Tibial artery (tissue), 4 donors: Measurements from ENCODE around the gene ROBO1.

Source experiments
- DNase-seq, 2 donors: peaks; one replicate each; pipeline ENCODE4 v3.0.0-alpha.2; 2019
- H3K27ac ChIP-seq, 2 donors: fragments of 200-600 bp; sonication (generic) in 1 of 2; 1 replicate in 1 of 2; 2 replicates in 1 of 2; pipeline ENCODE4 v1.5.1; 2018 to 2019; ENCODE audit warnings: mild to moderate bottlenecking in 1 of 2
- H3K27me3 ChIP-seq, 2 donors: fragments of 200-600 bp; sonication (generic) in 1 of 2; one replicate each; pipeline versions ENCODE4 v1.5.1 to v1.6.0; 2016 to 2019
- H3K36me3 ChIP-seq, 3 donors: fragments of 200-600 bp; sonication (generic) in 2 of 3; one replicate each; pipeline ENCODE4 v1.5.1; 2016 to 2019; ENCODE audit warnings: mild to moderate bottlenecking in 2 of 3
- H3K4me1 ChIP-seq, 4 donors: fragments of 200-600 bp; sonication (generic) in 2 of 4; 1 replicate in 3 of 4; 2 replicates in 1 of 4; pipeline ENCODE4 v1.5.1; 2016 to 2019
- H3K4me3 ChIP-seq, 2 donors: fragments of 200-600 bp; sonication (generic) in 1 of 2; 1 replicate in 1 of 2; 2 replicates in 1 of 2; pipeline ENCODE4 v1.5.1; 2018 to 2019; ENCODE audit warnings: mild to moderate bottlenecking in 2 of 2
- H3K9me3 ChIP-seq, 3 donors: fragments of 200-600 bp; sonication (generic) in 1 of 3; one replicate each; pipeline ENCODE4 v1.5.1; 2016 to 2019
- CTCF ChIP-seq, 2 experiments: fragments of 200-600 bp in 1 of 2; fragments of 450-650 bp in 1 of 2; IDR thresholded peaks; one replicate each; pipeline ENCODE4 v1.5.1; 2017 to 2019; ENCODE audit warnings: antibody characterized with exemption in 2 of 2, mild to moderate bottlenecking in 1 of 2, moderate library complexity in 1 of 2
- intact Hi-C: fragments of 100-400 bp; cut with DNase I; formaldehyde crosslinking; loops from one replicate; pipeline ENCODE4 v1.15.0; 2023; ENCODE audit warnings: low total_unique reads

Gene ROBO1

GRCh38 chr3:78847603-78848002, 920.2 kb downstream of the ROBO1 start:
- Histone ChIP-seq H3K9me3 (no peaks in the 10 kb centered on the region), H3K36me3 (no peaks in the 10 kb centered on the region), H3K27me3 (no peaks in the 10 kb centered on the region), H3K27ac (no peak overlapping the region), H3K4me3 (no peak overlapping the region), H3K4me1 (no peaks in the 10 kb centered on the region)
- TF ChIP-seq CTCF (IDR thresholded peaks at IDR 0.05): no peak
- DNase-seq: no peak
- intact Hi-C loops: no loop called here

- Histone ChIP-seq H3K27me3 (no peaks in the 10 kb centered on the region), H3K4me1 (no peaks in the 10 kb centered on the region), H3K9me3 (no peaks in the 10 kb centered on the region), H3K36me3 (no peaks in the 10 kb centered on the region), H3K27ac (no peak overlapping the region), H3K4me3 (no peak overlapping the region)
- DNase-seq: no peak
- TF ChIP-seq CTCF (IDR thresholded peaks at IDR 0.05): no peak
- intact Hi-C loops: no loop called here
Observed at GRCh38 chr3:78847203-78847602, 920.6 kb downstream of the ROBO1 start.

GRCh38 chr3:78846718-78847117, 921.1 kb downstream of the ROBO1 start:
- no peak for DNase-seq

GRCh38 chr3:78845605-78846004, 922.2 kb downstream of the ROBO1 start:
- intact Hi-C loops: no loop called here
- no peak for DNase-seq
- Histone ChIP-seq H3K27me3 (no peaks in the 10 kb centered on the region), H3K9me3 (no peaks in the 10 kb centered on the region), H3K4me3 (no peak overlapping the region), H3K36me3 (no peaks in the 10 kb centered on the region), H3K27ac (no peak overlapping the region), H3K4me1 (no peaks in the 10 kb centered on the region)
- no peak for TF ChIP-seq CTCF (IDR thresholded peaks at IDR 0.05)

More at GRCh38 chr3:78846718-78847117, 921.1 kb downstream of the ROBO1 start:
- no peak overlapping the region for H3K4me3 ChIP-seq
- no peaks in the 10 kb centered on the region for H3K27me3 ChIP-seq
- no peaks in the 10 kb centered on the region for H3K36me3 ChIP-seq
- no peaks in the 10 kb centered on the region for H3K4me1 ChIP-seq
- TF ChIP-seq CTCF (IDR thresholded peaks at IDR 0.05): no peak
- H3K9me3 ChIP-seq: no peaks in the 10 kb centered on the region
- intact Hi-C loops: no loop called here
- H3K27ac ChIP-seq: no peak overlapping the region

- TF ChIP-seq CTCF (IDR thresholded peaks at IDR 0.05): no peak
- no peak for DNase-seq
- intact Hi-C loops: no loop called here
Observed at GRCh38 chr3:78844307-78844706, 923.5 kb downstream of the ROBO1 start.

GRCh38 chr3:78839693-78840092, 928.1 kb downstream of the ROBO1 start:
- no peaks in the 10 kb centered on the region for H3K9me3 ChIP-seq
- no peak overlapping the region for H3K27ac ChIP-seq
- no peak for DNase-seq
- no peak overlapping the region for H3K4me3 ChIP-seq
- no peaks in the 10 kb centered on the region for H3K27me3 ChIP-seq
- H3K4me1 ChIP-seq: no peaks in the 10 kb centered on the region
- no peak for TF ChIP-seq CTCF (IDR thresholded peaks at IDR 0.05)
- H3K36me3 ChIP-seq: no peaks in the 10 kb centered on the region
- intact Hi-C loops: no loop called here

More at GRCh38 chr3:78844307-78844706, 923.5 kb downstream of the ROBO1 start:
- no peak overlapping the region for H3K27ac ChIP-seq
- H3K9me3 ChIP-seq: no peaks in the 10 kb centered on the region
- H3K36me3 ChIP-seq: no peaks in the 10 kb centered on the region
- H3K4me3 ChIP-seq: no peak overlapping the region
- no peaks in the 10 kb centered on the region for H3K27me3 ChIP-seq
- no peaks in the 10 kb centered on the region for H3K4me1 ChIP-seq
